A673 (cell line): ENCODE measurements around the gene PCSK1N.

Experiments
- EZH2 ChIP-seq: fragments of 200-600 bp; sonication (generic); IDR thresholded peaks from 2 replicates; pipeline ENCODE4 v1.6.1; 2017; ENCODE audit warnings: borderline replicate concordance, low read depth, mild to moderate bottlenecking, mixed read lengths, antibody characterized with exemption, low read length; ENCODE audit not compliant: poor library complexity, severe bottlenecking
- TF ChIP-seq, protein P1 (sequence below): fragments of 300-800, 200-600 bp; sonication (generic); conservative IDR thresholded peaks from 2 replicates; pipeline ENCODE4 v1.5.1; 2017; ENCODE audit warnings: low read depth, mild to moderate bottlenecking, antibody characterized with exemption, low read length, moderate library complexity, mixed read lengths

- TF ChIP-seq, protein P1, sequence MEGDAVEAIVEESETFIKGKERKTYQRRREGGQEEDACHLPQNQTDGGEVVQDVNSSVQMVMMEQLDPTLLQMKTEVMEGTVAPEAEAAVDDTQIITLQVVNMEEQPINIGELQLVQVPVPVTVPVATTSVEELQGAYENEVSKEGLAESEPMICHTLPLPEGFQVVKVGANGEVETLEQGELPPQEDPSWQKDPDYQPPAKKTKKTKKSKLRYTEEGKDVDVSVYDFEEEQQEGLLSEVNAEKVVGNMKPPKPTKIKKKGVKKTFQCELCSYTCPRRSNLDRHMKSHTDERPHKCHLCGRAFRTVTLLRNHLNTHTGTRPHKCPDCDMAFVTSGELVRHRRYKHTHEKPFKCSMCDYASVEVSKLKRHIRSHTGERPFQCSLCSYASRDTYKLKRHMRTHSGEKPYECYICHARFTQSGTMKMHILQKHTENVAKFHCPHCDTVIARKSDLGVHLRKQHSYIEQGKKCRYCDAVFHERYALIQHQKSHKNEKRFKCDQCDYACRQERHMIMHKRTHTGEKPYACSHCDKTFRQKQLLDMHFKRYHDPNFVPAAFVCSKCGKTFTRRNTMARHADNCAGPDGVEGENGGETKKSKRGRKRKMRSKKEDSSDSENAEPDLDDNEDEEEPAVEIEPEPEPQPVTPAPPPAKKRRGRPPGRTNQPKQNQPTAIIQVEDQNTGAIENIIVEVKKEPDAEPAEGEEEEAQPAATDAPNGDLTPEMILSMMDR: no peak
- no peak for TF ChIP-seq EZH2
Observed at GRCh38 chrX:48787505-48788443, 47.6 kb downstream of the PCSK1N start.
